MM.1S (cell line): ENCODE results near the gene PIR.

Experiments used
- DNase-seq: peaks from one replicate; pipeline ENCODE4 v3.0.0-alpha.2; 2015
- H2AFZ ChIP-seq: fragments of 300-600 bp; sonication (generic); 2 replicates; pipeline ENCODE4 v1.6.0; 2016; ENCODE audit warnings: antibody characterized with exemption, low read length
- H3F3A ChIP-seq: fragments of 300-600 bp; sonication (generic); 2 replicates; pipeline ENCODE4 v1.6.1; 2016; ENCODE audit warnings: mild to moderate bottlenecking, antibody characterized with exemption, low read length, moderate library complexity, mixed read lengths; ENCODE audit not compliant: insufficient read depth
- H3K27ac ChIP-seq: fragments of 300-600 bp; sonication (generic); 2 replicates; pipeline ENCODE4 v1.5.1; 2016; ENCODE audit warnings: mild to moderate bottlenecking, low read length
- H3K27me3 ChIP-seq: fragments of 300-600 bp; sonication (generic); replicated peaks from 2 replicates; pipeline ENCODE4 v1.6.0; 2016; ENCODE audit warnings: low read length; ENCODE audit not compliant: insufficient read depth
- H3K36me3 ChIP-seq: fragments of 300-600 bp; sonication (generic); replicated peaks from 2 replicates; pipeline ENCODE4 v1.6.1; 2016; ENCODE audit warnings: mild to moderate bottlenecking, low read length, mixed read lengths; ENCODE audit not compliant: insufficient read depth
- H3K4me1 ChIP-seq: fragments of 300-600 bp; sonication (generic); 2 replicates; pipeline ENCODE4 v1.6.1; 2016; ENCODE audit warnings: low read length, mixed read lengths
- H3K4me2 ChIP-seq: fragments of 300-600 bp; sonication (generic); 2 replicates; pipeline ENCODE4 v1.6.0; 2016; ENCODE audit warnings: low read depth, low read length
- H3K4me3 ChIP-seq: fragments of 300-600 bp; sonication (generic); 2 replicates; pipeline ENCODE4 v1.5.1; 2016; ENCODE audit warnings: low read length, mixed read lengths
- H3K79me2 ChIP-seq: fragments of 300-600 bp; sonication (generic); 2 replicates; pipeline ENCODE4 v1.6.1; 2016; ENCODE audit warnings: mixed run types, low read length, mixed read lengths
- H3K9ac ChIP-seq: fragments of 300-600 bp; sonication (generic); 2 replicates; pipeline ENCODE4 v1.6.1; 2016; ENCODE audit warnings: low read length, mixed read lengths
- H3K9me2 ChIP-seq: fragments of 300-600 bp; sonication (generic); replicated peaks from 2 replicates; pipeline ENCODE4 v1.6.1; 2016; ENCODE audit warnings: mild to moderate bottlenecking, low read length, mixed read lengths; ENCODE audit not compliant: insufficient read depth
- H3K9me3 ChIP-seq: fragments of 300-600 bp; sonication (generic); replicated peaks from 2 replicates; pipeline ENCODE4 v1.6.1; 2016; ENCODE audit warnings: mild to moderate bottlenecking, low read length, mixed read lengths; ENCODE audit not compliant: insufficient read depth
- H4K20me1 ChIP-seq: fragments of 300-600 bp; sonication (generic); 2 replicates; pipeline ENCODE4 v1.6.1; 2016; ENCODE audit warnings: mild to moderate bottlenecking, low read length, moderate library complexity, mixed read lengths; ENCODE audit not compliant: insufficient read depth
- CTCF ChIP-seq: fragments of 300-600 bp; sonication (generic); IDR thresholded peaks from 2 replicates; pipeline ENCODE4 v1.5.1; 2016; ENCODE audit warnings: antibody characterized with exemption, low read length, mixed read lengths
- EZH2 ChIP-seq: fragments of 300-600 bp; sonication (generic); optimal IDR thresholded peaks from 2 replicates; pipeline ENCODE3; 2017; ENCODE audit warnings: low read depth, mild to moderate bottlenecking, antibody characterized with exemption, low read length, mixed read lengths
- EZH2phosphoT487 ChIP-seq: fragments of 300-600 bp; sonication (generic); IDR thresholded peaks from 2 replicates; pipeline ENCODE4 v1.6.1; 2018; ENCODE audit warnings: antibody characterized with exemption, low read length

Gene PIR

DNA sequence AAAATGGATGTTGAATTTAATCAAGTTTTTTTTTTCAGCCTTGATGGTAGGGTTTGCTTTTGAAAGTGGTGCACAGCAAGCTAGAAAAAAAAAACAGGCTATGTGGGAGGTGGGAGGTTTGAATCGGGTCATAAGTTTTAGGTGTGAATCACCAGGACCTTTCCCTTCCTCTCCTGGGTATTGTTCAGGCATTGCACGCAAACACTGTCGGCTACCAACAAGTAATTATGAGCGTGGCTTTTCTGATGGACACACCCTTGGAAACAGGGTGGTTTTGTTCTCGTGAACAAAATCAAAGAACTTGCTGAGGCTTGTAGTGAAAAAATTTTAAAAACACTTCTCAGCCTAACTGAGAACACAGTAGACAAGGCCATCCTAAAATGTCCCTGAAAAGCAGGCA lies 18.1 kb downstream of the PIR start:
- H4K20me1 ChIP-seq = no peaks in the 10 kb centered on the region
- no peak for TF ChIP-seq EZH2
- TF ChIP-seq CTCF = no peak
- TF ChIP-seq EZH2phosphoT487 = no peak
- H3K9ac ChIP-seq = no peak overlapping the region
- no peak overlapping the region for H2AFZ ChIP-seq
- no peaks in the 10 kb centered on the region for H3K79me2 ChIP-seq
- H3K4me3 ChIP-seq = no peak overlapping the region
- no peak overlapping the region for H3K27ac ChIP-seq
- H3K9me3 ChIP-seq = no peaks in the 10 kb centered on the region
- DNase-seq = no peak
- no peaks in the 10 kb centered on the region for H3K36me3 ChIP-seq
- no peaks in the 10 kb centered on the region for H3K9me2 ChIP-seq
- no peak overlapping the region for H3K4me2 ChIP-seq
- H3K4me1 ChIP-seq = 0 out of 2 replicates have a peak, but pooled peaks cover 5% of the 10 kb centered on the region
- H3K27me3 ChIP-seq = no peaks in the 10 kb centered on the region
- no peaks in the 10 kb centered on the region for H3F3A ChIP-seq

DNA sequence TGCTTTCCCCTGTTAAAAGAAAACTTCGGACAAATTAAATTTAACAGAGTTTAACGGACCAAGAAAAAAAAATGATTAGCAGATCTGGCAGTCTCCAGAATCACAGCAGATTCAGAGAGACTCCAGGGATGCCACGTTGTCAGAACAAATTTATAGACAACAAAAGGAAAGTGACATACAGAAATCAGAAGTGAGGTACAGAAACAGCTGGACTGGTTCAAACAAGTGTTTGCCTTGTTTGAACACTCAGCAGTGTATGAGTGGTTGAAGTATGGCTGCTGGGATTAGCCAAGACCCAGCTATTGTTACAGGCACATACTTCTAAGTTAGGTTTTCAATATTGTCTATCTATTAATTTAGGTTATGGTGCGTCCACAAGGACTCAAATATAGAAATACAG lies 19.1 kb downstream of the PIR start:
- Histone ChIP-seq H3K9ac (no peak overlapping the region), H4K20me1 (no peaks in the 10 kb centered on the region), H3K9me3 (no peaks in the 10 kb centered on the region), H3K4me2 (no peak overlapping the region), H3K27ac (no peak overlapping the region), H3K9me2 (no peaks in the 10 kb centered on the region), H3K27me3 (no peaks in the 10 kb centered on the region), H3K36me3 (no peaks in the 10 kb centered on the region), H3F3A (no peaks in the 10 kb centered on the region), H2AFZ (no peak overlapping the region), H3K4me3 (no peak overlapping the region), H3K4me1 (0 out of 2 replicates have a peak, but pooled peaks cover 5% of the 10 kb centered on the region), H3K79me2 (no peaks in the 10 kb centered on the region)
- DNase-seq = no peak
- TF ChIP-seq EZH2 (no peak), CTCF (no peak), EZH2phosphoT487 (no peak)

- H3K27me3 ChIP-seq = no peaks in the 10 kb centered on the region
- TF ChIP-seq EZH2phosphoT487 (no peak), CTCF (no peak), EZH2 (no peak)
Measured at GRCh38 chrX:15472531-15472930, 20.6 kb downstream of the PIR start.

More at GRCh38 chrX:15472531-15472930, 20.6 kb downstream of the PIR start:
- Histone ChIP-seq H3K9me3 (no peaks in the 10 kb centered on the region), H3F3A (no peaks in the 10 kb centered on the region), H3K9me2 (no peaks in the 10 kb centered on the region), H3K4me1 (0 out of 2 replicates have a peak, but pooled peaks cover 5% of the 10 kb centered on the region), H3K9ac (no peak overlapping the region), H3K4me2 (no peak overlapping the region), H3K79me2 (no peaks in the 10 kb centered on the region), H3K27ac (no peak overlapping the region), H2AFZ (no peak overlapping the region), H4K20me1 (no peaks in the 10 kb centered on the region), H3K36me3 (no peaks in the 10 kb centered on the region), H3K4me3 (no peak overlapping the region)
- no peak for DNase-seq
